HG02852 (cell line): ENCODE measurements around the gene FBXL13.
"Not testable (repeated sequence)": the region's sequence is repeated elsewhere in the genome, so short reads cannot be mapped to it uniquely, and the experiment has no call there.

Experiments
- ATAC-seq: cut with Tn5 transposase; IDR thresholded peaks from one replicate; pipeline ENCODE4 v1.9.1; 2021; ENCODE audit warnings: mild to moderate bottlenecking, moderate library complexity; ENCODE audit not compliant: unreplicated experiment

The FBXL13 gene

DNA sequence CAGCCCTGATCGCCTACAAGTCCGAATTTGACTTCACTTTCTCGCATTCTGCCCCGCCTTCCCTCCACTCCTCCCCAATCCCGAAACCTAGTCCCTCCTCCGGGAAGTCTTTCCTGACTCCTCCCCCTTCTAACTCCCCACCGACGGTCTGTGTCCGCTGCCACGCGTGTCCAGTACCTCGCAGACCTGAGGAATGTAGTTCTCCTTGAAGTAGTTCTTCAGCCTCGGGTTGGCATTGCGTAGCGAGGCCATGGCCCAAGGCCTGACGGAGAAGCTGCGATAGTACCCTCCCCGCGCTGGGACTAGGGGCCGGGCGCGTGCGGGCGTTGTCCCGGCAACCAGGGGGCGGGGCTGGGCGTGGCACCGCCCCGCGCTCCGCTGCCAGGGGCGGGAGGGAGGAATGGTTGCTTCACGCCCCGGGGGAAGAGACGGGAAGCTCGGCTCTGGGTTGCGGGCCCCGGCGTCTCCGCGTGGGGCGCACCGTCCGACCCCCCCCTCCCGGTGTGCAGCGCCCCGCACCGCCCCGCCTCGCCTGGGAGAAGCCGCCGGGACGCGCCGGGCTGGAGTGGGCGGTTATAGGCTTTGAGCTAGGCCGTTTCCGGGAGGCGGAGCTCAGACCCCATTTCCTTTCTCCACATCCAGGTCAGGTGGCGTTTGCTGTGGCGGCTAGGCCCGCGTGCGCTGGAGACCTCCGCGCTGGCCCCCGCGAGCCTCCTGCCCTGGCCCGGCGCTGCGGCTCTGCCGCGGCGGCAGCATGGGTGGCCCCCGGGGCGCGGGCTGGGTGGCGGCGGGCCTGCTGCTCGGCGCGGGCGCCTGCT, at the start of gene FBXL13, which contains the start of gene ARMC10:
FBXL13 (minus strand) TSS at position 278 of the 818 bp plus-strand sequence.
ARMC10 (plus strand) TSS at position 622 of the 818 bp plus-strand sequence; CDS start at position 755, 133 bp downstream.
- ATAC-seq: peak; percentile 88

DNA sequence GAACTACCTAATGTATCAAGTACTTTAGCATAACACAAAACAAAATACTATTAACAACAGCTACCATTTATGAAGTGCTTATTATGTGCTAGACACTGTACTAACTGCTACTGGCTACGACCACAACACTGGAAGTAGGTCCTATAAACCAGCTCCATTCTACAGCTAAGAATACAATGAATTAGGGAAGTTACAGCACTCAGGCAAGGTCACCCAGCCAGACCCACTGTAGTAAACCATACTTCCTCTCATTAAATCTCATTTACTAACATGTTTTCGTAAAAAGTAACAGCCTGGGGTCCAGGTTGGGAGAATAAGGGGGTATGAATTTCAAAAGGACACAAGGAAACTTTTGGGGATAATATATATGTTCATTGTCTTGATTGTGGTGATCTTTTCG, 48.9 kb upstream of the FBXL13 start:
- no peak for ATAC-seq

DNA sequence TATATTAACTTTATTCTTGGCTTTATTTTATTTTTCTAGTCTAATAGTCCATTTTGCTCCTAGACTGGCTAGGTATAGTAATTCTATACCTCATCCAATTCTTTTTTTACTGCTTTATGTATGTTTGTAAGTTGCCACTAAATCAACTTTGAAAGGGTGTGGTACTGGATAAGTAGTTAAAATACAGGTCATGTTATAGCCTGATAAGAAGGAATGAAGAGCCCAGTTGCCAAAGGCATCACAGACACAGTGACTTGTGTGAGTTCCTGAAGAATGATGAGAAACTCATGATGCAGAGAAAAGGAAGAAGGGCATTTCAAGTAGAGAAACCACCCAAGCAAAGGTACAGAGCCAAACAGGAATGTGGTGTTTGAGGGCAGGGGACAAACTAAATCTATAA, 47.0 kb upstream of the FBXL13 start:
- no peak for ATAC-seq

DNA sequence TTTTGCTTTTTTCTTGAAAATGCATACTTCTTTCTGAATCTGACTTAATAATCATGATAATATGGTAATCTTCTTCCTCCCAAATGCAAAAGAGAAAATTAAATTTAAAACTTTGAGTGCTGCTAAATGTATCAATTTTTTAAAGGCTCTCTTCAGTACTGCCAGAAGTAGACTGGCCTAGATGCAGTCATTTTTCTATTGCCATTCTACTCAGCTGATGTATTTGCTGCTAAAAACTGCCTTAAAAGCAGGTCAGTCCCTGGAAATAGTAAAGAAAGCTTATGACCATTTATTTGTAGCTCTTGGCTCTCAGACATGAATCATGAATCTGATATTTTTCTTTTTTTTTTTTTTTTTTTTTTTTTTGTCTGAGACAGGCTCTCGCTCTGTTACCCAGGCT, 45.8 kb upstream of the FBXL13 start:
- ATAC-seq: no peak

DNA sequence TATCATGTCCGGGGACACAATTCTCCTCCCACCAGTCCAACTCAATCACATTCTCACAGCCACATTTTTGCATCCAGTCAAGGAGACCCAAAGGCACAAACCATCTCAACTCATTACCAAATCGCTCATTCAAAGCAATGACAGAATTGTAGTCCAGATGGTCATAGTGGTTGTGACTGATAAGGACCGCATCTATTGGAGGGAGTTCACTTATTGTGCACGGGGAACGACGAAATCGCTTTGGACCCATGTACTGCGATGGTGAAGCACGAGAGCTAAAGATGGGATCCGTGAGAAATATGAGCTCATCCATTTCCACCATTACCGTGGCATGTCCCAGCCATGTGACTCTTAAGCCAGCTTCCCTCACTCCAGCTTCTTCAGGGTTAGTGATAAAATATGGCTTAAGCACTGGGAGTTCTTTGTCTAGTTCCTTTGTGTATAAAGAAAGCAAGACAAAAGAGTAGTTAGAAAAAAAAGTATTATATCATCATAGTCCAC, 45.2 kb upstream of the FBXL13 start:
- ATAC-seq: no peak

DNA sequence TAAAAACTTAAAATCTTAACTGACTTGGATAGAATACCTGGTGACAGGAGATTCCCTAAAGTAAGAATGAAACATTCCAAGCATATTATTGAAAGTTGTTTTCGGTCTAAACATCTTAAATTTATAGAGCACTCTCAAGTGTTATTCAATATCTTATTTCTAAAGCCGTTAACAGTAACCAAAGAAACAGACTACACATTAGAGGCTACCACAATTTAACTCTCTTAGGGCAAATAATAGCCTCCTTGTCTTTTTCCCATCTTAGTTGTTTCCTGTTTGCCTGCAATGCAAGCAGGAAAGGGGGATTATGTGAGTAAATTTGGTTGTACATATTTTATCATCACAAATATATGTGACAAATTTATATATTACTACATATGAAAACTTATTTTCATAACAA, 42.9 kb upstream of the FBXL13 start:
- ATAC-seq: no peak

DNA sequence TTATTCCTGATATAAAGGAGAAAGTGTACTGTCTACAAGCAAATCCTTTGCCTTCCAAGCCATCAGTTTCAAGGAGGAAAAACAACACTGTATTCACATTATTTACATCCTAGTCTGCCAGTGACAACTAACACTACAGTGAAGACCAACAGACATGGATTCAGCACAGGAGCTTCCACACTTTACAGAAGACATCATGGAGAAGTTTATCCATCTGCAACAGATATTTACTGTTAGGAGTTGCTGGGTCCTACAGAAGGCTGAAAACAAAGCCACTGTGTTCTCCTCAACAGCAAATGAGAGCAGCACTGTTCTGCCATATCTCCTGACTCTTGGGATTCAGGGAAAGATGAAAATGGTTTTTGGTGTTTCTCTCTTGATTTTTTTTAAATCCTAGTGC, 42.4 kb upstream of the FBXL13 start:
- ATAC-seq: no peak

DNA sequence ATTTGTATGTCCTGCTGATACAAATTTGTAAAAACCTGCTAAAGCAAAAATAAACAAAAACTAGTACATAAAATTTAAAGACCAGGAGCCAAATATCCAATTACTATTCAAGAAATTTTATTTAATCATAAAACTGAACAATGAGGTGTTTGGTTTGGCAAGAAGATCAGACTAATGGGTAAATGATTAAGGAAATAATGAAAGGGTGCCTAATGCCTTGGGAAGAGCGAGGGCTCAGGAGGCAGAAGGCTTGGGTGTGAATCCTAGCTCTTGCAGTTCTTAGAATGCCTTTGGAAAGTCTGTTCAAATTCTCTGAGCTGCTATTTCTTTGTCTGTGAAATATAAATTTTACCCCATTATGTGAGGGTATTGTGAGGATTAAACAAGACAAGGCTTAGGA, 41.9 kb upstream of the FBXL13 start:
- no peak for ATAC-seq

DNA sequence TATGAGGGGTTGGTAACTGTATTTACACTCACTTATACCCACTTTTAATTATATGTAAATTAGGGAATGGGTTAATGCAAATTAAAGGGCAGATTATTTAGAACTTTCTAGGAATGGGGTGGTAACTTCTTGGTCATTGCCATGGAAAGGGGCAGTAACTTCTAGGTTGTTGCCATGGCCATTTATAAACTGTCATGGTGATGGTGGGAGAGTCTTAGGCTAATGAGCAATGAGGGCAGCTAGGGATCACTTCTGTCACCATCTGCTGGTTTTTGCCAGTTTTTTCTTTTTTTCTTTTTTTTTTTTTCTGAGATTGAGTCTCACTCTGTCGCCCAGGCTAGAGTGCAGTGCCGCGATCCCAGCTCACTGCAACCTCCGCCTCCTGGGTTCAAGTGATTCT, 41.2 kb upstream of the FBXL13 start:
- ATAC-seq: no peak

DNA sequence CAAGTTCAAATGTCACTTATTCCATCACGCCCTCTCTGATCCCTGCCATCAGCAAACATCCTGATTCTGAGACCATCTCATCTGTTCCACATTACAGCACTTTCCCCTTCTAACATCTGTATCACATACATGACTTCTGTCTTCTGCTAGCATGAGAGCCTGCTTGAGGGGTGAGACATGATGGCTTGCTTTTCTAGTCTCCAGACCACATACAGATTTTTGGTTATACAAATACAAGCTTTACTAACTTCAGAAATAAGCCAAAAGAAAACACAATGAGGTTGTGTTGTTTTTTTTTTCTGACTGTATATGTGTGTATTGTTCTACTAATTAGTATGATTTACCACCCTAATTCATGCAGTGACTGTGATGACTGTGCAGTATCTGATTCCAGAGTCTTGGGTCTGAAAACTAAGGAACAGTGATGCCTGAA, 40.0 kb upstream of the FBXL13 start:
- ATAC-seq: no peak

DNA sequence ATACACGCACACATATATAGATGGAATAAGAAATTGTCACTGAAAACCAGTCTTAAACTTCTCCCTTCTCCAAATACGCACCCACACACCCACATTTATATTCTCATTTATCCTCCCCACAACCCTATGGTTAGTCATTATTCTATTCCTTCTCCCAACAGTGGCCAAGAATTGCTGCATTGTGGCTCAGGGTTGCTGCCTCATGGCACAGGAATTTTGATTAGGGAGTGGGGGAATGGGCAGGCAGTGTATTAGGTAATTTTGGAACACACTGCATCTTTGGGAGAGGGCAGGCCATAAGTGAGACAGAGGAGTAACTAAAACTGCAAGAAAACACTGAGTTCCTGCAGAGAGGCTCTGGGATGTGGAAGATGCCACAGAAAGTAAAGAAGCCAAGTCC, 38.6 kb upstream of the FBXL13 start:
- ATAC-seq: no peak

DNA sequence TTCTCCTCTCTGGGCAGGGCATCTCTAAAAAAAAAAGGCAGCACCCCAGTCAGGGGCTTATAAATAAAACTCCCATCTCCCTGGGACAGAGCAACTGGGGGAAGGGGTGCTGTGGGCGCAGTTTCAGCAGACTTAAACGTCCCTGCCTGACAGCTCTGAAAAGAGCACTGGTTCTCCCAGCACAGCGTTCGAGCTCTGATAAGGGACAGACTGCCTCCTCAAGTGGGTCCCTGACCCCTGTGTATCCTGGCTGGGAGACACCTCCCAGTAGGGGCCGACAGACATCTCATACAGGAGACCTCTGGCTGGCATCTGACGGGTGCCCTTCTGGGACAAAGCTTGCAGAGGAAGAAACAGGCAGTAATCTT, 32.1 kb upstream of the FBXL13 start:
- ATAC-seq: not testable (repeated sequence)

DNA sequence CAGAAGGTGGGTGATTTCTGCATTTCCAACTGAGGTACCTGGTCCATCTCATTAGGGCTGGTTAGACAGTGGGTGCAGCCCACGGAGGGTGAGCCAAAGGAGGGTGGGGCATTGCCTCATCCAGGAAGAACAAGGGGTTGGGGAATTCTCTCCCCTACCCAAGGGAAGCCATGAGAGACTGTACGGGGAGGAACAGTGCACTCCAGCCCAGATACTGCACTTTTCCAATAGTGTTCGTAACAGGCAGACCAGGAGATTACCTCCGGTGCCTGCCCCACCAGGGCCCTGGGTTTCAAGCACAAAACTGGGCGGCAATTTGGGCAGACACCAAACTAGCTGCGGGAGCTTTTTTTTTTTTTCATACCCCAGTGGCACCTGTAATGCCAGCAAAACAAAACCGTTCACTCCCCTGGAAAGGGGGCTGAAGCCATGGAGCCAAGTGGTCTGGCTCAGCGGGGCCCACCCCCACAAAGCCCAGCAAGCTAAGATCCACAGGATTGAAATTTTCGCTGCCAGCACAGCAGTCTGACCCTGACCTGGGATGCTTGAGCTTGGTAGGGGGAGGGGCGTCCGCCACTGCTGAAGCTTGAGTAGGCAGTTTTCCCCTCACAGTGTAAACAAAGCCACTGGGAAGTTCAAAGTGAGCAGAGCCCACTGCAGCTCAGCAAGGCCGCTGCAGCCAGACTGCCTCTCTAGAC, 31.6 kb upstream of the FBXL13 start:
- ATAC-seq: no peak

DNA sequence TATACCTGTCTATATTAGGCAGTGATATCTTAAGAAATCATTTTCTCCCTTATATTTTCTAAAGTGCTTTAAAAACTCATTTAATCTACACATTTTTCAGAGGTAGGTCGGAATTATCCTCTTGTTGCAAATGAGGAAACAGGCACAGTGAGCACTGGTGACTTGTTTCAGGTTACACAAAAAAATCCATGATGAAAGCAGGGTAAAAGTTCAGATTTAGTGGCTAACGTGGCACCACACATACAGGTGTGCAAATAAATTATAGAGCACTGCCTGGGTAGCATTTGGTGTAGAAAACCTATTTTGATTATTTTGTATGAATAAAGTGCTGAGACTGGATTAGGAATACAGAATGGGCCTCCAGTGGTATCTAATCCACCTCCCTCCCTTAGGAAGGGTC, 26.9 kb upstream of the FBXL13 start:
- no peak for ATAC-seq

DNA sequence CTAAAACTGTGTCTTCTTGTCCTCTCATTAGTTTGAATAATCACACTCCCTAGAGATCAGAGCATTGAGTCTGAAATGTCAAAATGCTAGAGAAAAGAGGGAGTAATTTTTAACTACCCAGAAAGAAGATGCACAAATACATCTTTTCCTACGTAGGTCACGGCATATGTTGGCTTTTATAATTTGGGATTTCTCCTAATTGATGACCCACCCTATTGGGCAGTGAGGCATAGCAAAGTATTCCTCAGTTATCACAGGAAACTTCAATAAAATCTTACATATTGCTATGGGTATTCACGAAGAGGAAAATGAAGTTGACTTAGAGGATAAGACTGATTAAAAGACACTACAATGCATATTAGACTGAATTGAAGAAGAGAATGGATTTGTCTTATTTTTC, 25.8 kb upstream of the FBXL13 start:
- ATAC-seq: no peak

DNA sequence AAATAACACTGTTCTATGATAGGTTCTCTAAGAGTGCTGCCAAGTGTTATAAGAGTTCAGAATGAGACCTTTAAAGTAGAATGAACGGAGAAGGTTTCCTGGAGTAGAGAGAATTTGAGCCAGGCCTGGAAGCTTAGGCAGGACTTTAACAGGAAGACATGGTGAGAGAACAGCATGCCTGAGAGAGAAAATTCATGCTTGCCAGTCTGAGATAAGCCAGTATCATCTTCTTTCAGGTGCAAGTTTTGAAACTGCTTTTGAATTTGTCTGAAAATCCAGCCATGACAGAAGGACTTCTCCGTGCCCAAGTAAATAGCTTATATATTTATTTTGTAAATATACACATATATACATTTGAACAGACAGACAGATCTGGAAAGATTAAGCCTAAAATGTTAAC, 22.4 kb upstream of the FBXL13 start:
- ATAC-seq: no peak

DNA sequence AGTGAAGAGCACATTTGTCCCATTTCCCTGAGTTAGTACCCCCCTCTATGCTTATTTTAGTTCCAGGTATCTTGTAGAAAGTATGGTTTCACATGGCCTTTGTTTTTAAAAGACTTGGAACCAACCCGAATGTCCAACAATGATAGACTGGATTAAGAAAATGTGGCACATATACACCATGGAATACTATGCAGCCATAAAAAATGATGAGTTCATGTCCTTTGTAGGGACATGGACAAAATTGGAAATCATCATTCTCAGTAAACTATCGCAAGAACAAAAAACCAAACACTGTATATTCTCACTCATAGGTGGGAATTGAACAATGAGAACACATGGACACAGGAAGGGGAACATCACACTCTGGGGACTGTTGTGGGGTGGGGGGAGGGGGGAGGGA, 21.0 kb upstream of the FBXL13 start:
- not testable (repeated sequence) for ATAC-seq

DNA sequence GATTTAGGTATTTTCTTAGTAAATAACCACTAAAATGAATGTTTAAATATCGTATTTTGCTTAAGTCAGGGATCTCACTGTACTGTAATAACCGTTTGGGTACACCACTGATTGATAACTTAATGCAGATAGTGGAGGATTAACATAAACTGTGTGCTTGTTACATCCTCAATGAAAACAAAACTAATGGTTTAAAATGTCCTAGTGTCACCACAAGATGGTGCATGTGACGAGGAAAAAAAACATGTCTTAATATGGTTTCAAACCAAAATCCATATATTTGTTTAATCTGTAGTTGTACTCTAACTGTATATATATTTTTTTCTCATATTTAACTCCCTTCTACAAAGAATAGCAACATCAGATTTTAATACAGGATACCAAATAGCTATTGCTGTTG, 19.5 kb upstream of the FBXL13 start:
- no peak for ATAC-seq

DNA sequence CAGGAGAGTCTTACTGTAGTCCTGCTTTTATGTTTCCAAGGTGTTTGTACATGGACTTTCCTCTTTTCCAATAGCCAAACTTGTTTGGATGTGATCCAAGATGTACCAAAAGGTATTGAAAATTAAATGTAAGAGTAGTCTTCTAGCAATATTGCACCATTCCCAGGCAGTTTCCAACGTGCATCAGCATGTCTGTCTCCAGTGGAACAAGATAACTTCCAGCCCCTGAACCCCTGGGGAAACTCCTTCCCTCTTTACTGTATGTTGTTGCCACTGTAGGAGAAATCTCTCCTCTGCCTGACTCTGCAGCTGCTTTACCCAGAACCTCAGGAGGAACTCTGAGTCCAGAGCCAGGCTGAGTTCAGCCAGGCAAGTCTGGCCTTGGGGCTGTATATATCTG, 18.8 kb upstream of the FBXL13 start:
- ATAC-seq: no peak

DNA sequence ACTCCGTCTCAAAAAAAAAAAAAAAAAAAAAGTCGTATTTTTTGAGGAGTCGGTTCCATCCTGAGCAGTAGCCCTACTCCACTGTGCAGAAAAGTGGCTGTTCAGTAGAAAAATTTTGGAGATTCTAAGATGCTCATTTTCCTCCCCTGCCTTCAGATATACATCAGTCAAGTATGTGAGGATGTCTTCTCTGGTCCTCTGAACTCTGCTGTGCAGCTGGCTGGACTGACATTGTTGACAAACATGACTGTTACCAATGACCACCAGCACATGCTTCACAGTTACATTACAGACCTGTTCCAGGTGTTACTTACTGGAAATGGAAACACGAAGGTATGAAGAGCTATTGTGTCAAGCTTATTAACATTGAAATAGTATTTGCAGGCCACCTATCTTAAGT, 17.7 kb upstream of the FBXL13 start:
- not testable (repeated sequence) for ATAC-seq

DNA sequence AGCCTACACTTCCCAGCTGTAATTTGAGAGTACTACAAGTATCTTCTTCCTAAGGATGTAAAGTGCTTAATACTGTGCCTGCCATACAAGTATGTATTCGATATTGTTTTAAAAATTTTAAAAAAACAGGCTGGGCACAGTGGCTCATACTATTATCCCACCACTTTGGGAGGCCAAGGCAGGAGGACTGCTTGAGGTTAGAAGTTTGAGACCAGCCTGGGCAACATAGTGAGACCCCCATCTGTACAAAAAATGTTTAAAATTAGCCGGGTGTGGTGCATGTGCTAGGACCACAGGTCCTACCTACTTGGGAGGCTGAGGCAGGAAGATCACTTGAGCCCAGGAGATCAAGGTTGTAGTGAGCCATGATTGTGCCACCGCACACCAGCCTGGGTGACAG, 8.6 kb upstream of the FBXL13 start:
- no peak for ATAC-seq

DNA sequence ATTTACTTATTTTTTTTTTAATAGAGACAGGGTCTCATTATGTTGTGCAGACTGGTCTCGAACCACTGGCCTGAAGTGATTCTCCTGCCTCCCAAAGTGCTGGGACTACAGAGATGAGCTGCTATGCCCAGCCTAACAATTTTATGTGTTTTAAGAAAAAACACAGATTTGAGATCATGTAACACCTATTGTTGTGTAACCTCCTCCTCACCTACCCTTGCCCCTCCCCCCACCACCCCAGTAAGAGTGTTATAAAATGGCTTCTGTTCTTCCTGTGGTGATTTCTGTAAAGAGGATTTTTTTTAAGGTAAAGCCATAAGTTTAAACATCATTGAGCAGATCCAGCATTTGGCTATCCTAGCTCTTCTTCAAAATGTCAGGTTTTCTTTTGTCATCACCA, 7.9 kb upstream of the FBXL13 start:
- ATAC-seq: no peak
